Measurements from ENCODE around the gene ZNF488. TPM values are rescaled to one million over a fixed set of nuclear protein-coding genes. Genes with fewer than 3 reads are reported as not detected.

ZNF488 gene
- polyA plus RNA-seq, 1 donor from 2014 or later: 0.85 TPM

GRCh38 chr10:47410862-47411261, 26.8 kb upstream of the ZNF488 start:
- Histone ChIP-seq H3K27ac (ENCODE audit: low read length) (no peak overlapping the region), H3K79me2 (replicated peaks; ENCODE audit: insufficient read depth, low read length) (no peaks in the 10 kb centered on the region), H3K27me3 (ENCODE audit: insufficient read depth, low read depth, low read length) (no peaks in the 10 kb centered on the region), H3K36me3 (ENCODE audit: insufficient read depth, low read length) (no peaks in the 10 kb centered on the region), H3K4me3 (ENCODE audit: low read length) (no peak overlapping the region), H3K4me2 (ENCODE audit: low read length) (no peak overlapping the region), H3K9ac (ENCODE audit: low read length) (no peak overlapping the region), H4K20me1 (ENCODE audit: insufficient read depth) (no peaks in the 10 kb centered on the region), H3K9me2 (ENCODE audit: insufficient read depth, low read length) (no peaks in the 10 kb centered on the region), H2AFZ (ENCODE audit: low read depth, low read length) (no peak overlapping the region), H3F3A (ENCODE audit: insufficient read depth, low read length, poor library complexity, severe bottlenecking) (no peaks in the 10 kb centered on the region), H3K9me3 (ENCODE audit: low read length) (no peaks in the 10 kb centered on the region)
- no peak for TF ChIP-seq RAD21 (conservative IDR thresholded peaks at IDR 0.05)
- TF ChIP-seq TAF1 (IDR thresholded peaks at IDR 0.05; ENCODE audit: low read depth): no peak
- no peak for TF ChIP-seq CTCF (IDR thresholded peaks at IDR 0.05; ENCODE audit: poor library complexity, severe bottlenecking)
- no peak for TF ChIP-seq POLR2AphosphoS5 (IDR thresholded peaks at IDR 0.05)
- no peak for TF ChIP-seq REST (IDR thresholded peaks at IDR 0.05; ENCODE audit: borderline replicate concordance)
- TF ChIP-seq SMC3 (conservative IDR thresholded peaks at IDR 0.05; ENCODE audit: poor library complexity): no peak
- TF ChIP-seq EZH2 (IDR thresholded peaks at IDR 0.05; ENCODE audit: borderline replicate concordance, insufficient read depth, low read length, poor library complexity, severe bottlenecking): no peak

GRCh38 chr10:47410271-47410670, 26.2 kb upstream of the ZNF488 start:
- no peak for TF ChIP-seq SMC3 (conservative IDR thresholded peaks at IDR 0.05; ENCODE audit: poor library complexity)
- no peak for TF ChIP-seq EZH2 (IDR thresholded peaks at IDR 0.05; ENCODE audit: borderline replicate concordance, insufficient read depth, low read length, poor library complexity, severe bottlenecking)
- H3K9ac ChIP-seq (ENCODE audit: low read length): no peak overlapping the region
- H3K4me3 ChIP-seq (ENCODE audit: low read length): no peak overlapping the region
- no peaks in the 10 kb centered on the region for H3F3A ChIP-seq (ENCODE audit: insufficient read depth, low read length, poor library complexity, severe bottlenecking)
- no peaks in the 10 kb centered on the region for H3K27me3 ChIP-seq (ENCODE audit: insufficient read depth, low read depth, low read length)
- H2AFZ ChIP-seq (ENCODE audit: low read depth, low read length): no peak overlapping the region
- no peak overlapping the region for H3K27ac ChIP-seq (ENCODE audit: low read length)
- H3K9me3 ChIP-seq (ENCODE audit: low read length): no peaks in the 10 kb centered on the region
- no peak overlapping the region for H3K4me2 ChIP-seq (ENCODE audit: low read length)
- H3K79me2 ChIP-seq (replicated peaks; ENCODE audit: insufficient read depth, low read length): no peaks in the 10 kb centered on the region
- no peaks in the 10 kb centered on the region for H3K9me2 ChIP-seq (ENCODE audit: insufficient read depth, low read length)
- H4K20me1 ChIP-seq (ENCODE audit: insufficient read depth): no peaks in the 10 kb centered on the region
- H3K36me3 ChIP-seq (ENCODE audit: insufficient read depth, low read length): no peaks in the 10 kb centered on the region

- Histone ChIP-seq H3K36me3 (ENCODE audit: insufficient read depth, low read length) (no peaks in the 10 kb centered on the region), H3K4me2 (ENCODE audit: low read length) (no peak overlapping the region), H3K9me2 (ENCODE audit: insufficient read depth, low read length) (no peaks in the 10 kb centered on the region), H3K9ac (ENCODE audit: low read length) (no peak overlapping the region), H3K27me3 (ENCODE audit: insufficient read depth, low read depth, low read length) (no peaks in the 10 kb centered on the region), H3K4me3 (ENCODE audit: low read length) (no peak overlapping the region), H3K79me2 (replicated peaks; ENCODE audit: insufficient read depth, low read length) (no peaks in the 10 kb centered on the region), H3K9me3 (ENCODE audit: low read length) (no peaks in the 10 kb centered on the region), H3F3A (ENCODE audit: insufficient read depth, low read length, poor library complexity, severe bottlenecking) (no peaks in the 10 kb centered on the region), H2AFZ (ENCODE audit: low read depth, low read length) (no peak overlapping the region), H3K27ac (ENCODE audit: low read length) (no peak overlapping the region), H4K20me1 (ENCODE audit: insufficient read depth) (no peaks in the 10 kb centered on the region)
- TF ChIP-seq REST (IDR thresholded peaks at IDR 0.05; ENCODE audit: borderline replicate concordance) (no peak), POLR2AphosphoS5 (IDR thresholded peaks at IDR 0.05) (no peak), MXI1 (conservative IDR thresholded peaks at IDR 0.05; ENCODE audit: poor library complexity, severe bottlenecking) (no peak), EZH2 (IDR thresholded peaks at IDR 0.05; ENCODE audit: borderline replicate concordance, insufficient read depth, low read length, poor library complexity, severe bottlenecking) (no peak), TAF1 (IDR thresholded peaks at IDR 0.05; ENCODE audit: low read depth) (no peak), CTCF (IDR thresholded peaks at IDR 0.05; ENCODE audit: poor library complexity, severe bottlenecking) (no peak), SMC3 (conservative IDR thresholded peaks at IDR 0.05; ENCODE audit: poor library complexity) (no peak), EP300 (conservative IDR thresholded peaks at IDR 0.05; ENCODE audit: poor library complexity, severe bottlenecking) (no peak), RAD21 (conservative IDR thresholded peaks at IDR 0.05) (no peak)
These were observed 25.8 kb upstream of the ZNF488 start for GRCh38 chr10:47409866-47410256.

Measured in neural cell (in vitro differentiated cells).